Esophagus (tissue), 2 donors: ENCODE measurements around the gene FFAR1. TPM values are rescaled to one million over a fixed set of nuclear protein-coding genes. Genes with fewer than 3 reads are reported as not detected.

Experiments
- H3K27ac ChIP-seq, 2 donors: one replicate each; pipeline ENCODE4 v1.5.1; 2013; ENCODE audit warnings: low read depth in 2 of 2, mild to moderate bottlenecking in 2 of 2, inconsistent platforms in 1 of 2, low read length in 1 of 2, moderate library complexity in 1 of 2
- H3K27me3 ChIP-seq, 2 donors: one replicate each; pipeline ENCODE4 v1.6.1; 2013; ENCODE audit warnings: low read length in 2 of 2, control low read depth in 1 of 2, mild to moderate bottlenecking in 1 of 2; ENCODE audit not compliant: insufficient read depth in 2 of 2, control insufficient read depth in 1 of 2
- H3K36me3 ChIP-seq, 2 donors: one replicate each; pipeline ENCODE4 v1.6.1; 2013; ENCODE audit warnings: low read length in 1 of 2; ENCODE audit not compliant: control insufficient read depth in 2 of 2, insufficient read depth in 2 of 2
- H3K4me1 ChIP-seq, 2 donors: one replicate each; pipeline ENCODE4 v1.6.1; 2013; ENCODE audit warnings: low read length in 1 of 2; ENCODE audit not compliant: control insufficient read depth in 2 of 2, insufficient read depth in 2 of 2
- H3K4me3 ChIP-seq, 2 donors: one replicate each; pipeline ENCODE4 v1.5.1; 2013; ENCODE audit warnings: low read length in 2 of 2, mild to moderate bottlenecking in 2 of 2, low read depth in 1 of 2, moderate library complexity in 1 of 2
- H3K9me3 ChIP-seq, 2 donors: one replicate each; pipeline ENCODE4 v1.6.1; 2013; ENCODE audit warnings: mild to moderate bottlenecking in 2 of 2, low read depth in 1 of 2, low read length in 1 of 2, moderate library complexity in 1 of 2; ENCODE audit not compliant: control insufficient read depth in 2 of 2, insufficient read depth in 1 of 2
- WGBS, 2 donors: extraction: QIAGEN DNeasy Blood & Tissue Kit; methylation state at CpG; one replicate each; pipeline ENCODE4 v1.1.7; 2013; 5-methylcytosine and 5-hydroxymethylcytosine counted together
- polyA plus RNA-seq, 2 donors: library from polyadenylated mRNA; stranded (reverse); fragments of 200-250 nt; gene quantifications; one replicate each; pipeline ENCODE4 v1.2.3, GENCODE V29; 2013
- donor health status: healthy with polysubstance abuse.
- donor health status: Bipolar disorder and iron deficiency.

Gene FFAR1
- polyA plus RNA-seq, 2 donors: not detected

DNA sequence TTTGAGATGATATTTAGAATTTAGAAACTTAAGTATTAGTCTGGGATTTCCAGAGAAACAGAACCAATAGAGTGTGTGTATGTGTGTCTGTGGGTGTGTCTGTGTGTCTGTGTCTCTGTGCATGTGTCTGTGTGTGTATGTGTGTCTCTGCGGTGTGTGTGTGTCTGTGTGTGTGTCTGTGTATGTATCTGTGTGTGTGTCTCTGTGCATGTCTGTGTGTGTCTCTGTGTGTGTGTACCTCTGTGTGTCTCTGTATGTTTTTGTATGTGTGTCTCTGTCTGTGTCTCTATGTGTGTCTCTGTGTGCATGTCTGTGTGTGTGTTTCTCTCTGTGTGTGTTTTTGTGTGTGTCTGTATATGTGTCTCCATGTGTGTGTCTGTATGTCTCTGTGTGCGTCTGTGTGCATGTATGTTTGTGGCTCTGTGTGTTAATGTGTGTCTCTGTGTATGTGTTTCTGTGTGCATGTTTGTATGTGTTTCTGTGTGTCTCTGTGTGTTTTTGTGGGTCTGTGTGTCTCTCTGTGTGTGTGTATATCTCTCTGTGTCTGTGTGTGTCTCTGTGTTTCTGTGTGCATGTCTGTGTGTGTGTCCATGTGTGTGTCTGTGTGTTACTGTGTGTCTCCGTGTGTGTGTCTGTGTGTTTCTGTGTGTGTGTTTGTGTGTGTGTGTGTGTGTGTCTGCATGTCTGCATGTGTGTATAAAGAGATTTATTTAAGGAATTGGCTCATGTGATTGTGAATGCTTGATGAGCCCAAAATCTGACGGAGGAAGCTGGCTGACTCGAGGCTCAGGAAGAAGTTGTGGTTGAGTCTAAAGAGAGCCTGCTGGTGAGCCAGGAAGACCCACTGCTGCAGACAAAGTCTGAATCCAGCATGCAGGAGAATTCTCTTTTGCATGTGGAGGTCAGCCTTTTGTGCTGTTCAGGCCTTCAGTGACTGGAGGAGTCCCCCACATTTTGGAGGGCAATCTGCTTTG lies 45.3 kb downstream of the FFAR1 start:
- 65 to 76% methylated on average over 5 of the region's 5 CpGs for WGBS, 2 donors
- no peaks in the 10 kb centered on the region for H3K36me3 ChIP-seq
- no peaks in the 10 kb centered on the region for H3K4me1 ChIP-seq
- no peak overlapping the region for H3K27ac ChIP-seq
- H3K27me3 ChIP-seq: no peaks in the 10 kb centered on the region
- H3K4me3 ChIP-seq: no peak overlapping the region
- H3K9me3 ChIP-seq: no peaks in the 10 kb centered on the region

DNA sequence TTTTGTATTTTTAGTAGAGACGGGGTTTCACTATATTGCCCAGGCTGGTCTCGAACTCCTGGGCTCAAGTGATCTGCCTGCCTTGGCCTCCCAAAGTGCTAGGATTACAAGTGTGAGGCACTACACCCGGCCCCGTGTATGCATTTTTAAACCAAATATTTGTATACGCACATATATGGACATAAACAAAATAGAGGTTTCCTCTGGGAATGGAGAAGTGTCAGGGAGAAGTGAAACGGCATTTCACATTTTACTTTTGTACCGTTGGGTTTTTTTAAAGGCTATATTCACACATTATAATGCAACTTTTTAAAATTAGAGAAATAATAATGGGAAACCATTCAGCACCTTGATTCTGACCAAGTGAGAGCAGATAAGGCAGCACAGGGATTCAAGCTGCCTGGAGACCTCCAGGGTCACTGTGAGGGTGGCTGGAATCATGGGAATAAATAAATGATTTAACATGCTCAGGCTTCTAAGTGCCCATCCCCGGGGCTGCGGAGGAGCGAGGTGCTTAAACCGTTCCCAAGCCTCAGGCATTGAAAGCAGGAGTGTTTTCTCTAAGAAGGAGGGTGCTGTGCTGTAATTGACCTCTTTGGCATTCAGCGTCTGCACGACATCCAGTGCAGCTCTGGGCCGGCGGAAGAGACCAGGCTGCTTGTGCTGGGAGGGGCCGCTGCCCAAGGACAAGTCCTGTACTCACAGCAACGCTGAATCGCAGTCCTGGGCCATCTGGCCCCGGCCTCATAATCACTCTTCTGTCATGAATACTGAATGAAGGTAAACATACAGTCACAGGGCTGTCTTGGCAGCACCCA lies 47.9 kb downstream of the FFAR1 start:
- Histone ChIP-seq H3K4me1 (no peaks in the 10 kb centered on the region), H3K9me3 (no peaks in the 10 kb centered on the region), H3K27ac (no peak overlapping the region), H3K36me3 (no peaks in the 10 kb centered on the region), H3K27me3 (no peaks in the 10 kb centered on the region), H3K4me3 (no peak overlapping the region)
- 38% methylated on average over 19 of the region's 19 CpGs for WGBS, 2 donors

DNA sequence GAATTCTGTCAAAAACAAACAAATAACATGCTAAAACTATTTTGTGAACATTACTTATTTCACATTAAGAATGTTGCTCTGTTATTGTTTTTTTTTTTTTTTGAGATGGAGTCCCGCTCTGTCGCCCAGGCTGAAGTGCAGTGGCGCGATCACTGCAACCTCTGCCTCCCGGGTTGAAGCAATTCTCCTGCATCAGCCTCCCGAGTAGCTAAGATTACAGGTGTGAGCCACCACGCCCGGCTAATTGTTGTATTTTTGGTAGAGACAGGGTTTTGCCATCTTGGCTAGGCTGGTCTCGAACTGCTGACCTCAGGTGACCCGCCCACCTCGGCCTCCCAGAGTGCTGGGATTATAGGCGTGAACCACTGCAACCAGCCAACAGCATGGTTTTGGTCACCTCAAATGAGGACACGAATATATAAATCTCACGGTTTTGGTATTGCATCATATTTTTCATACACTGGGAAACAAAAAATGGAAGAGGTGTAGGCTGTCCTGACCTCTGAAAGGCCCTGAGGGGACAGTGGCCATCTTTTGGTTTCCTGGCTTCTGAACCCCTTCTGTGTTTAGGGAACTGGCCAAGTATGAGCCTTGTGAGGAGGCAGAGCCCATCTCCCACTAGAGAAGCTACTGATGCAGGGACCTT lies 48.7 kb downstream of the FFAR1 start:
- whole genome bisulfite sequencing, 2 donors: 87 to 88% methylated on average over 14 of the region's 14 CpGs
- no peak overlapping the region for H3K4me3 ChIP-seq
- no peaks in the 10 kb centered on the region for H3K4me1 ChIP-seq
- H3K27ac ChIP-seq: no peak overlapping the region
- no peaks in the 10 kb centered on the region for H3K36me3 ChIP-seq
- no peaks in the 10 kb centered on the region for H3K9me3 ChIP-seq
- H3K27me3 ChIP-seq: no peaks in the 10 kb centered on the region

DNA sequence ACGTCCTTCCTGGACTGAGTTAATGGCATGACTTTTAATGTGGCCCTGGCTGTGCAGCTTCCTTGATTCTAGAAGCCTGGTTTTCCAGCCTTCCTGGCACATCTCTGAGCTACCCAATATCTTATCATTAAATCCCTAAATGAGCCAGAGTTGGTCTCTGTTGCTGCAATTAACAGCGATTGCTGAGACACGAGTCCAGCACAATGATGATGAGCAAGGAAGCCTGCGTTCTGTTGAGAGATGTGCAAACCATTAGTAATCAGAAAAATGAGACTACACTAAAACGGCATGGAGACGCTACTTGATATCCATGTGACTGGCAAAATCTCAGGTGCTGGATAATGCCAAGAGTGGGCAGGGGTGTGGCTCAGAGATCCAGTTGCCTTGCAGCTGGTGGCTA lies 49.4 kb downstream of the FFAR1 start:
- H3K9me3 ChIP-seq: no peaks in the 10 kb centered on the region

More for the DNA sequence above, 49.4 kb downstream of the FFAR1 start:
- Histone ChIP-seq H3K36me3 (no peaks in the 10 kb centered on the region), H3K4me3 (no peak overlapping the region), H3K27ac (no peak overlapping the region), H3K27me3 (no peaks in the 10 kb centered on the region), H3K4me1 (no peaks in the 10 kb centered on the region)
- WGBS, 2 donors: 61 to 75% methylated on average over 6 of the region's 6 CpGs

Other genes with a start within 250 kb of the FFAR1 start
- gene FXYD3, start 232.1 kb upstream of the FFAR1 start, polyA plus RNA-seq: 100 to 1,000 TPM; 630 to 697 TPM
- gene LGI4, start 212.8 kb upstream of the FFAR1 start, polyA plus RNA-seq: 1 to 10 TPM; 6.5 to 10.0 TPM
- 10 to 100 TPM; 13.2 to 21.4 TPM for gene FXYD1, start 209.1 kb upstream of the FFAR1 start, polyA plus RNA-seq
- under 1 TPM; 0.09 to 0.14 TPM for gene FXYD7, start 204.6 kb upstream of the FFAR1 start, polyA plus RNA-seq
- gene FXYD5, start 193.2 kb upstream of the FFAR1 start, polyA plus RNA-seq: 10 to 100 TPM; 33.5 to 94.9 TPM
- gene FAM187B, start 119.2 kb upstream of the FFAR1 start, polyA plus RNA-seq: under 1 TPM in 1 of 2 donors, not detected in 1; 0.08 TPM
- gene LSR, start 98.9 kb upstream of the FFAR1 start, polyA plus RNA-seq: 10 to 100 TPM; 39.0 to 63.5 TPM
- gene USF2, start 78.9 kb upstream of the FFAR1 start, polyA plus RNA-seq: 10 to 100 TPM; 74.7 to 97.6 TPM
- gene HAMP, start 65.4 kb upstream of the FFAR1 start, polyA plus RNA-seq: under 1 TPM in 1 of 2 donors, not detected in 1; 0.08 TPM
- not detected for gene MAG, start 55.7 kb upstream of the FFAR1 start, polyA plus RNA-seq
- 1 to 10 TPM in 1 of 2 donors, under 1 TPM in 1; 0.71 to 1.2 TPM for gene CD22, start 18.7 kb upstream of the FFAR1 start, polyA plus RNA-seq
- not detected for gene FFAR3, start 10.6 kb downstream of the FFAR1 start, polyA plus RNA-seq
- not detected for gene GPR42, start 23.2 kb downstream of the FFAR1 start, polyA plus RNA-seq
- 1 to 10 TPM in 1 of 2 donors, under 1 TPM in 1; 0.59 to 1.4 TPM for gene FFAR2, start 100.4 kb downstream of the FFAR1 start, polyA plus RNA-seq
- 100 to 1,000 TPM; 109 to 238 TPM for gene KRTDAP, start 142.6 kb downstream of the FFAR1 start, polyA plus RNA-seq
- 100 to 1,000 TPM; 223 to 315 TPM for gene DMKN, start 165.7 kb downstream of the FFAR1 start, polyA plus RNA-seq
- 1,000 to 10,000 TPM in 1 of 2 donors, 100 to 1,000 TPM in 1; 453 to 1,191 TPM for gene SBSN, start 180.4 kb downstream of the FFAR1 start, polyA plus RNA-seq
- gene GAPDHS, start 185.6 kb downstream of the FFAR1 start, polyA plus RNA-seq: not detected
- 100 to 1,000 TPM in 1 of 2 donors, 10 to 100 TPM in 1; 61.7 to 145 TPM for gene TMEM147, start 197.7 kb downstream of the FFAR1 start, polyA plus RNA-seq
- under 1 TPM; 0.02 to 0.12 TPM for gene ATP4A, start 215.8 kb downstream of the FFAR1 start, polyA plus RNA-seq
- gene PMIS2, start 238.3 kb downstream of the FFAR1 start, polyA plus RNA-seq: not detected